Activated T-helper 1 cell treated with anti-CD3 and anti-CD28 coated beads, Interleukin-2, amount 50 U/mL, for 16 hours (primary cell): ENCODE data around the gene KRT33A.

Source experiments
- DNase-seq, 2 donors: peaks; one replicate each; pipeline ENCODE4 v3.0.0-alpha.2; 2020; ENCODE audit warnings: low read depth in 1 of 2, low spot score in 1 of 2

KRT33A gene

DNA sequence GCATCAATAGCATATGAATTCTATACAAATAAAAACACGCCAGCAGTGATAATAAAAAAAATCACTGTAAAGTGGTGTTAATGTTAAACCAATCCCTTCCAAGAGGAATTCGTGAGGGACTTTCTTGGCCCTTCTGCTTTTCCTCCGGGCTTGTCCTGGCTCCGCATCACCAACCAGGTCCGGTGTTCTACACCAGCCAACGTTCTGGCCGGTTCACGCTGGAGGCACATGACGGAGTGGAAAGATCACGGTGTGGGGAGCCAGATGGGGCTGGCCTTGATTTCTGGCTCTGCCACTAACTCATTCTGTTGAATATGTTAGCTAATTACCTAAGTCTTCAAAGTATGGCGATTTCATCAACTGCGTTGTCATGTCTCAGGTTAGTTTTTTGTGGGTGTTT, 46.5 kb downstream of the KRT33A start:
- DNase-seq, result no peak

GRCh38 chr17:41302981-41303380, 47.6 kb downstream of the KRT33A start:
- DNase-seq, result no peak

DNA sequence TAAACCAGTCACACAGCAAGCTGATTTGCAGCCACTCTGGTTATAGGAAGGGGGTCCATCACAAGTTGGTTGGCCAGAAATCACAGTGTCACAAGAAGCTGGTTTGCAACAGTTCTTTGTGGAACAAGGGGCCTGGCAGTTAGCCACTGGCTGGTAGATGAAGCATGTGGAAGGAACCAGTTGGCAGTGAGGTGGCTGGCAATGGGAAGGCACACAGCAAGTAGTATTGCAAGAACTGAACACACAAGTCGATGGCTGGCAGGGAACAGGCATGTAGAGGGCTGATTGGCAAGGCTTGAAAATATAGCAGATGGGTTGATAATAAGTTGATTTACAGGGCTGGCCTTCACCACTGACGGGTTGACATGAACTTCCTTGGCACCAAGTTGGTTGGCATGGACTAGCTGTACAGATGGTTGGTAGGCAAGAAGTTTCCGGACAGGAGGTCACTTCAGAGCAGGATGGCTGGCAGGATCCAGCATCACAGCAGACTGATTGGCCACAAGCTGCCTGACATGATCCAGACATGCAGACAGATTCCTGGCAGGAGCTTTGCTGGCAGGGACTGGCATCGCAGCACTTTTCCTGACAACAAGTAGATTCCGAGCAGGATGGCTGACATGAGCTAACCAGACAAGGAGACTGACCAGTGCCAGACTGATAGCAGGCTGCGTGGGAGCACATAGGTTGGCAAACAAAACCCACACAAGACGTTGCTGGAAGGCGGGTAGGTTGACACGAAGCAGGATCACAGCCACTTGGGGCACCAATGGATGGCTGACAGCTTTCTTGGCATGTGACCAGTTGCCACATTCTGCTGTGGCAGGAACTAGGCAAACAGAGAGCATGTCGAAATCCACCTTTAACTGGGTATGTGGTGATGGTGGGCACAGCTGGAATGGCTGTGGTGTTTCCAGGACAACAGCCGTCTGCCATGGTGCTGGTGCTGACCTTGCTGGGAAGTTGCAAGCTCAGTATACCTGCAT, 48.4 kb downstream of the KRT33A start, which contains the start of gene KRTAP29-1:
KRTAP29-1 (minus strand) TSS at position 936 of the 986 bp plus-strand sequence; CDS start at position 936, 0 bp downstream.
- no peak for DNase-seq

DNA sequence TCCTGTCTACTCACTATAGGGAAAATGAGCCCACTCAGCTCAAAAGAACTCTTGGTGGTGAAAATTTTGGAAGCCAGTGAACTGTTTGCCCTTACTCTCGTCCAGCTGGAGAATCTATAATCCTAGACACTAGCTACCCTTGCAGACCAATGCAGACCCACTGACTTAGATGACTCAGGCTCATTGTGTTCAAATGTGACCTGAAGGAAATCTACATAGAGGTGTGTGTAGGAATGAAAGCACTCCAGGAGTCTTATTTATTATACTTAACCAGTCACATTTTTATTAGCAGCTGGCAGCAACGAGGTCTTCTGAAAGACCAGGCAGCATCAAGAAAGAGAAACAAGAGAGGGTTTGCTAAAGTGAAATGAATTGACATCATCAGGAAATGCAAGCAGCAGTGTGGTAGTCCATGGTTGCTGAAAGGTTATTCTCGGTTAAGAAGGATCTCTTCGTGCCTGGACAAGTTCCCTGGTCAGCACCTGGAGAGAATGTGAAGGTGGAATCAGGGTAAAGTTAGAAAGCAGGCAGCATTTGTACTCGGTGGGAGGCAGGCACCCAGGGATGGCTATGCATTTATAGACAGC, 49.3 kb downstream of the KRT33A start:
- no peak for DNase-seq

DNA sequence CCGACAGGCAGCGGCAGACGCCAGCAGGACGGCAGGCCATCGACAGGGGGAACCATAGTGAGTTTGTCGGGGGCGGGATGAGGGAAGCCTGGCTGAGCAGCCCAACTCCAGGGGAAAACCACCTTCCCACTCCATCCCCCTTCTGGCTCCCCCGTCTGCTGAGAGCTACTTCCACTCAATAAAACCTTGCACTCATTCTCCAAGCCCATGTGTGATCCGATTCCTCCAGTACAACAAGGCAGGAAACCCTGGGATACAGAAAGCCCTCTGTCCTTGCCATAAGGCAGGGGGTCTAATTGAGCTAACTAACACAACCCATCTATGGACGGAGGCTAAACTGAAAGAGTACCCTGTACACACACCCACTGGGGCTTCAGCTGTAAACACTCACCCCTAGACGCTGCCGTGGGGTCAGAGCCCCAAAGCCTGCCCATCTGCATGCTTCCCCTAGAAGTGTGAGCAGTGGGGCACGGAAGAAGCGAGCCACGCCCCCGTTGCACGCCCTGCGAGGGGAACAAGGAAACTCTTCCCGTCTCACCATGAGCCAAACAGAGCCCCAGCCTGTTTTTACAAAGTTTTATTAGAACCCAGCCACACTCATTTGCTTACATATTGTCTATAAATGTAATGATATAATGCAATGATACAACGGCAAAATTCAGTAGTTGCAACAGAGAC, 52.0 kb downstream of the KRT33A start:
- DNase-seq, result no peak

DNA sequence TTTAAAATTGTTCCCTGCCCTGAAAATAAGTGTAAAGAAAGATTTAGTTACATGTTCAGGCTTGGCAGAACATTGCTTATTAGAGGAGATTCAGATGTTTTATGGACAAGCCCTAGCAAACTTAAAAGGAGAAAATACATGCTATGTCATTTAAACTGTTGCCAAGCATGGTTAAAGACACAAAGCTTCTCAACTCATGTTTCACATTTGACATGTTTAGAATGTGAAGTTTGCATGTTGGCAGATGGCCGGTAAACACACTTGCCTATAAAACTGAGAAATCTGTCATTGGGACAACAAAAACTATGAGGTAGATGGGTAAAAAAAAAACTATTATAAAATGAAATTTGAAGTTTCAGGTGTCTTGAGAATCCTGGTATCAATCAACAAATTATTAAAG, 53.8 kb downstream of the KRT33A start:
- no peak for DNase-seq
